ENCODE data around the gene SPDYE11.
"Not testable (repeated sequence)": the region's sequence is repeated elsewhere in the genome, so short reads cannot be mapped to it uniquely, and the experiment has no call there.

GRCh38 chr7:73029666-73030065 is 28.0 kb downstream of the SPDYE11 start, which contains the start of gene SPDYE8:
- TF ChIP-seq EZH2 (IDR thresholded peaks at IDR 0.05; ENCODE audit: insufficient read depth, poor library complexity, severe bottlenecking); EZH2phosphoT487 (IDR thresholded peaks at IDR 0.05; ENCODE audit: insufficient read depth, low read depth): not testable (repeated sequence)

All from GM23248 (cell line).